Mammary epithelial cell (primary cell): ENCODE data around the gene SEC11A.
"Not testable (repeated sequence)": the region's sequence is repeated elsewhere in the genome, so short reads cannot be mapped to it uniquely, and the experiment has no call there.

Experiments used
- CTCF ChIP-seq, 2 donors: IDR thresholded peaks in 1 of 2; conservative IDR thresholded peaks in 1 of 2; 2 replicates each; pipeline ENCODE4 v1.5.1; 2011 to 2012; ENCODE audit warnings: inconsistent platforms in 2 of 2, low read length in 2 of 2, mild to moderate bottlenecking in 2 of 2, control low read depth in 1 of 2, low read depth in 1 of 2; ENCODE audit not compliant: insufficient read depth in 1 of 2; ENCODE audit errors: extremely low read depth in 1 of 2
- EZH2 ChIP-seq: IDR thresholded peaks from 2 replicates; pipeline ENCODE4 v1.6.1; 2012; ENCODE audit warnings: low read length, inconsistent platforms, borderline replicate concordance

DNA sequence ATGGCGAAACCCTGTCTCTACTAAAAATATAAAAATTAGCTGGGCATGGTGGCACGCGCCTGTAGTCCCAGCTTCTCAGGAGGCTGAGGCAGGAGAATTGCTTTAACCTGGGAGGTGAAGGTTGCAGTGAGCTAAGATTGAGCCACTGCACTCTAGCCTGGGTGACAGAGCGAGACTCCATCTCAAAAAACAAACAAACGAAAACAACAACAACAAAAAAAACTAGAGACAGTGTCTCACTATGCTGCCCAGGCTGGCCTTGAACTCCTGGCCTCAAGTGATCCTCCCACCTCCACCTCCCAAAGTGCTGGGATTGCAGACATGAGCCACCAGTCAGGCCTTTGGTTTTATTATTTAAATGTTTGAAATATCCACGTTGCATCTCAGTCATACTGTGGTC is 35.8 kb upstream of the SEC11A start:
- TF ChIP-seq EZH2; CTCF (conservative IDR thresholded peaks at IDR 0.05 in 1 of 2, IDR thresholded peaks at IDR 0.05 in 1 of 2; ENCODE audit: extremely low read depth in 1 of 2, insufficient read depth in 1 of 2, low read depth in 1 of 2, low read length in 2 of 2): not testable (repeated sequence)
